Measurements from ENCODE around the gene TOLLIP. TPM values are rescaled to one million over a fixed set of nuclear protein-coding genes. Genes with fewer than 3 reads are reported as not detected.

TOLLIP gene
- total RNA-seq, 6 experiments from 2014 or later = 68.3 to 103 (median 88.0) TPM

DNA sequence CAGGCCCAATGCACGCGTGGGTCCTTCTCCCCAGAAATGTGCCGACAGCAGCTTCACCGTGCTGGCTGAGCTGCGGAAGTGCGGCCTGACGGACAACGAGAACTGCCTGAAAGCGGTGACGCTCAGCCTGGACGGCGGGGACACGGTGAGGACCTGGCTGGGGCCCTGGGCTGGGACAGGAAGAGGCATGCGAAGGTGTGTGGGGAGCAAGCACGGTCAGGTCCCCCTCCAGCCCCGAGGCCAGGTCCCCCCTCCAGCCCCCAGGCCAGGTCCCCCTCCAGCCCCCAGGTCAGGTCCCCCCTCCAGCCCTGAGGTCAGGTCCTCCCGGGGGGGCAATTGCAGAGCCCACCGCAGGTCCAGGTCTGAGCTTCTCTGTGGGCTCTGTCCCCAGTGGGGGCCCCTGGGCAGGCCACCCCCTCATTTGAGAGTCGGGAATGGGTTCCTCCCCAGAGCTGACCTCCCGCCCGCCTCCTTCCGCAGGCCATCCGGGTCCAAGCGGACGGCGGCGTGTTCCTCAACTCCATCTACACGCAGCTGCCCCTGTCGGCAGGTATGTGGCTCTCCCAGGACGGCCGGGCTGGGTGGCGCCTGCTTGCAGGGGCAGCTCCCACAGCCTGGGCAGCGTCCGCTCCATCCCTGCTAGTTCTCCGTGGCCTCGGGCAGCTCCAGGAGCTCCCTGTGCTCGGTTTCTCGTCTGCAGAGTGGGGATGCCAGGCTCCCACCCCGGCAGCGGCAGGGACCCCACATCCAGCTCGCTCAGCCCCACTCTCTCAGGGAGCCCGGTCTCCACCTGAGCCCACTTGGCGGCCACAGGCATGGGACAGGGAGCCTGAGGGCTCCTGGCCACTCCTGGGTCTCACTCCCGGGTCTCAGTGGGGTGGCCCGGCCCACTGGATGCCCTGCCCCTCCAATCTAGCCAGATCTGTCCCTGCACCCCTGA lies 78.7 kb downstream of the TOLLIP start:
- TF ChIP-seq POLR2A (IDR thresholded peaks at IDR 0.05) = no peak
- TF ChIP-seq CTCF (IDR thresholded peaks at IDR 0.05) = no peak
- H3K4me1 ChIP-seq = no peaks in the 10 kb centered on the region
- 82% methylated on average over 13 of the region's 45 CpGs for WGBS (ENCODE audit: insufficient coverage, low coverage, low lambda C conversion rate, missing lambda C conversion rate)
- ATAC-seq (no peak), DNase-seq (peak; percentile 17 to 52 (median 40))
- H3K27ac ChIP-seq = no peak overlapping the region
- intact Hi-C loops (cut with DNase I) = no loop called here
- no peaks in the 10 kb centered on the region for H3K9me3 ChIP-seq
- H3K27me3 ChIP-seq = no peaks in the 10 kb centered on the region
- H3K4me3 ChIP-seq = no peak overlapping the region
- no peaks in the 10 kb centered on the region for H3K36me3 ChIP-seq

DNA sequence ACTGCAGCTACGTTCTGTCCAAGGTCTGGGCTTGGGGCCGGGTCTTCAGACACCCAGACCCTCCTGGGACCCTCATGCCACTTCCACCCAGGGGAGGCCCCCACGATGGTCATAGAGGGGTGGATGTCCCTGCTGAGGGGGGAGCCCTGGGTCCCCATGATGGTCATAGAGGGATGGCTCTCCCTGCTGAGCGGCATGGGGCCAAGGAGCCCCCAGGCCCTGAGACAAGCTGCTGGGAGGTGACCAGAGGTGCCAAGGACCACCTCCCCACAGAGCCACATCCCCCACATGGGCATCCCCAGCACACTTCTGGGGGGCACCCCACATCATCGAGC lies 79.3 kb downstream of the TOLLIP start:
- no peak for TF ChIP-seq POLR2A (IDR thresholded peaks at IDR 0.05)
- TF ChIP-seq CTCF (IDR thresholded peaks at IDR 0.05) = no peak
- intact Hi-C loops (cut with DNase I) = no loop called here
- ATAC-seq (no peak), DNase-seq (peak; percentile 4 to 46 (median 41))
- Histone ChIP-seq H3K27me3 (no peaks in the 10 kb centered on the region), H3K9me3 (no peaks in the 10 kb centered on the region), H3K4me3 (no peak overlapping the region), H3K36me3 (no peaks in the 10 kb centered on the region), H3K4me1 (no peaks in the 10 kb centered on the region), H3K27ac (no peak overlapping the region)
- 80% methylated on average over 2 of the region's 5 CpGs for WGBS (ENCODE audit: insufficient coverage, low coverage, low lambda C conversion rate, missing lambda C conversion rate)

DNA sequence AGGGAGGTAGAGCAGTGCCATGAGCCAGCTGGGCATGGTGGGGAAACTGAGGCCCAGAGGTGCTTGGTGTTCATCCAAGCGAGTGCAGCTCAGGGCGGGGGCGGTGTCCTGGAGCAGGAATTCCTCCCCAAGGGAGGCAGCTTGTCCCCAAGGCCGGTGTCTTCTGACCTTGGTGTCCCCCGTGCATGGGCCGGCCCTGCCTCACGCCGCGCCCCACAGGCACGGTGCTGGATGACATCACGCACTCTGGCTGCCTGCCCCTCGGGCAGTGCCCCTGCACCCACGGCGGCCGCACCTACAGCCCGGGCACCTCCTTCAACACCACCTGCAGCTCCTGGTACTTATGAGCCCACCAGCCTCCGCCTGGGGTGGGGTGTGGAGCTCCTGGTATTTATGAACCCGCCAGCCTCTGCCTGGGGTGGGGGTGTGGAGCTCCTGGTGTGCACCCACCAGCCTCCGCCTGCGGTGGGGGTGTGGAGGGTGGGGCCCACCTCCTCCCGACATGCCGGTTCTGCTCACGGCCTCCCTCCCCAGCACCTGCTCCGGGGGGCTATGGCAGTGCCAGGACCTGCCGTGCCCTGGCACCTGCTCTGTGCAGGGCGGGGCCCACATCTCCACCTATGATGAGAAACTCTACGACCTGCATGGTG lies 79.8 kb downstream of the TOLLIP start:
- H3K27ac ChIP-seq = no peak overlapping the region
- no peaks in the 10 kb centered on the region for H3K36me3 ChIP-seq
- H3K27me3 ChIP-seq = no peaks in the 10 kb centered on the region
- no peaks in the 10 kb centered on the region for H3K4me1 ChIP-seq
- TF ChIP-seq CTCF (IDR thresholded peaks at IDR 0.05) (no peak), POLR2A (IDR thresholded peaks at IDR 0.05) (no peak)
- H3K4me3 ChIP-seq = no peak overlapping the region
- DNase-seq = peak; percentile 14 to 50 (median 38)
- intact Hi-C loops (cut with DNase I) = no loop called here
- no peaks in the 10 kb centered on the region for H3K9me3 ChIP-seq
- ATAC-seq = no peak
- no CpG with 5 or more reads among the region's 27 CpGs for WGBS (ENCODE audit: insufficient coverage, low coverage, low lambda C conversion rate, missing lambda C conversion rate)

- WGBS (ENCODE audit: insufficient coverage, low coverage, low lambda C conversion rate, missing lambda C conversion rate) = no CpG with 5 or more reads among the region's 18 CpGs
- DNase-seq (peak; percentile 14 to 51 (median 39)), ATAC-seq (no peak)
- no peaks in the 10 kb centered on the region for H3K27me3 ChIP-seq
- intact Hi-C loops (cut with DNase I) = no loop called here
- no peak overlapping the region for H3K27ac ChIP-seq
- no peaks in the 10 kb centered on the region for H3K4me1 ChIP-seq
- H3K36me3 ChIP-seq = no peaks in the 10 kb centered on the region
- H3K9me3 ChIP-seq = no peaks in the 10 kb centered on the region
- no peak overlapping the region for H3K4me3 ChIP-seq
- no peak for TF ChIP-seq CTCF (IDR thresholded peaks at IDR 0.05)
Observed at GRCh38 chr11:1228921-1229451, 80.4 kb downstream of the TOLLIP start.

All from right lobe of liver (tissue), 6 donors.